ENCODE measurements around the gene PYCR2. TPM values are rescaled to one million over a fixed set of nuclear protein-coding genes. Genes with fewer than 3 reads are reported as not detected.

Gene PYCR2
- polyA plus RNA-seq, 1 donor from 2014 or later, result 51.5 TPM

DNA sequence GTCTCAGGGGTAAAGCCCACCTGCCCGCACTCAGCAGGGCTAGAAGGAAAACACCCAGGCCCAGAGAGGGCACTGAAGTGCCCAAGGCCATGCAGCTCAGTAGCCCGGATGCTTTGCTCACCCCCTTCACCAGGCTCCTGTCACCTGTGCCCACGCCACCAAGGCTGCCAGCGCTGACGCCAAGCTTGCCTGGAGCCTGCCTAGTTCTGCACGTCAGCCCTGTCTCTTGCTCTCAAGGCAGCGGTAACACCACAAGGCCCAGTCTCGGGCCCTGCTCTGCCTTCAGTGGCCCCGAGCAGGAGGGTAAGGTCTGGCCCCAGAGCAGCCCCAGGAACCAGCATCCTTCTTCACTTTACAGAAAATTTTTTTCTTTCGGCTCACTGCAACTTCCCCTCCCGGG lies 49.6 kb downstream of the PYCR2 start:
- H3K4me3 ChIP-seq (ENCODE audit: low read length), result no peak overlapping the region
- H3K9me2 ChIP-seq (ENCODE audit: insufficient read depth, low read length), result no peaks in the 10 kb centered on the region
- no peaks in the 10 kb centered on the region for H3K79me2 ChIP-seq (replicated peaks; ENCODE audit: insufficient read depth, low read length)
- H3F3A ChIP-seq (ENCODE audit: insufficient read depth, low read length, poor library complexity, severe bottlenecking), result no peaks in the 10 kb centered on the region
- no peaks in the 10 kb centered on the region for H4K20me1 ChIP-seq (ENCODE audit: insufficient read depth)
- no peaks in the 10 kb centered on the region for H3K36me3 ChIP-seq (ENCODE audit: insufficient read depth, low read length)
- no peak overlapping the region for H3K4me2 ChIP-seq (ENCODE audit: low read length)
- H3K9ac ChIP-seq (ENCODE audit: low read length), result no peak overlapping the region
- no peak for TF ChIP-seq RAD21 (conservative IDR thresholded peaks at IDR 0.05)
- TF ChIP-seq, protein P1, sequence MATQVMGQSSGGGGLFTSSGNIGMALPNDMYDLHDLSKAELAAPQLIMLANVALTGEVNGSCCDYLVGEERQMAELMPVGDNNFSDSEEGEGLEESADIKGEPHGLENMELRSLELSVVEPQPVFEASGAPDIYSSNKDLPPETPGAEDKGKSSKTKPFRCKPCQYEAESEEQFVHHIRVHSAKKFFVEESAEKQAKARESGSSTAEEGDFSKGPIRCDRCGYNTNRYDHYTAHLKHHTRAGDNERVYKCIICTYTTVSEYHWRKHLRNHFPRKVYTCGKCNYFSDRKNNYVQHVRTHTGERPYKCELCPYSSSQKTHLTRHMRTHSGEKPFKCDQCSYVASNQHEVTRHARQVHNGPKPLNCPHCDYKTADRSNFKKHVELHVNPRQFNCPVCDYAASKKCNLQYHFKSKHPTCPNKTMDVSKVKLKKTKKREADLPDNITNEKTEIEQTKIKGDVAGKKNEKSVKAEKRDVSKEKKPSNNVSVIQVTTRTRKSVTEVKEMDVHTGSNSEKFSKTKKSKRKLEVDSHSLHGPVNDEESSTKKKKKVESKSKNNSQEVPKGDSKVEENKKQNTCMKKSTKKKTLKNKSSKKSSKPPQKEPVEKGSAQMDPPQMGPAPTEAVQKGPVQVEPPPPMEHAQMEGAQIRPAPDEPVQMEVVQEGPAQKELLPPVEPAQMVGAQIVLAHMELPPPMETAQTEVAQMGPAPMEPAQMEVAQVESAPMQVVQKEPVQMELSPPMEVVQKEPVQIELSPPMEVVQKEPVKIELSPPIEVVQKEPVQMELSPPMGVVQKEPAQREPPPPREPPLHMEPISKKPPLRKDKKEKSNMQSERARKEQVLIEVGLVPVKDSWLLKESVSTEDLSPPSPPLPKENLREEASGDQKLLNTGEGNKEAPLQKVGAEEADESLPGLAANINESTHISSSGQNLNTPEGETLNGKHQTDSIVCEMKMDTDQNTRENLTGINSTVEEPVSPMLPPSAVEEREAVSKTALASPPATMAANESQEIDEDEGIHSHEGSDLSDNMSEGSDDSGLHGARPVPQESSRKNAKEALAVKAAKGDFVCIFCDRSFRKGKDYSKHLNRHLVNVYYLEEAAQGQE (IDR thresholded peaks at IDR 0.05; ENCODE audit: borderline replicate concordance), result no peak
- no peak for TF ChIP-seq EZH2 (IDR thresholded peaks at IDR 0.05; ENCODE audit: borderline replicate concordance, insufficient read depth, low read length, poor library complexity, severe bottlenecking)
- TF ChIP-seq, protein P2, sequence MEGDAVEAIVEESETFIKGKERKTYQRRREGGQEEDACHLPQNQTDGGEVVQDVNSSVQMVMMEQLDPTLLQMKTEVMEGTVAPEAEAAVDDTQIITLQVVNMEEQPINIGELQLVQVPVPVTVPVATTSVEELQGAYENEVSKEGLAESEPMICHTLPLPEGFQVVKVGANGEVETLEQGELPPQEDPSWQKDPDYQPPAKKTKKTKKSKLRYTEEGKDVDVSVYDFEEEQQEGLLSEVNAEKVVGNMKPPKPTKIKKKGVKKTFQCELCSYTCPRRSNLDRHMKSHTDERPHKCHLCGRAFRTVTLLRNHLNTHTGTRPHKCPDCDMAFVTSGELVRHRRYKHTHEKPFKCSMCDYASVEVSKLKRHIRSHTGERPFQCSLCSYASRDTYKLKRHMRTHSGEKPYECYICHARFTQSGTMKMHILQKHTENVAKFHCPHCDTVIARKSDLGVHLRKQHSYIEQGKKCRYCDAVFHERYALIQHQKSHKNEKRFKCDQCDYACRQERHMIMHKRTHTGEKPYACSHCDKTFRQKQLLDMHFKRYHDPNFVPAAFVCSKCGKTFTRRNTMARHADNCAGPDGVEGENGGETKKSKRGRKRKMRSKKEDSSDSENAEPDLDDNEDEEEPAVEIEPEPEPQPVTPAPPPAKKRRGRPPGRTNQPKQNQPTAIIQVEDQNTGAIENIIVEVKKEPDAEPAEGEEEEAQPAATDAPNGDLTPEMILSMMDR (IDR thresholded peaks at IDR 0.05; ENCODE audit: poor library complexity, severe bottlenecking), result no peak
- no peak for TF ChIP-seq EP300 (conservative IDR thresholded peaks at IDR 0.05; ENCODE audit: poor library complexity, severe bottlenecking)
- TF ChIP-seq POLR2AphosphoS5 (IDR thresholded peaks at IDR 0.05), result no peak
- TF ChIP-seq MXI1 (conservative IDR thresholded peaks at IDR 0.05; ENCODE audit: poor library complexity, severe bottlenecking), result no peak
- no peak for TF ChIP-seq TAF1 (IDR thresholded peaks at IDR 0.05; ENCODE audit: low read depth)
- no peak for TF ChIP-seq SMC3 (conservative IDR thresholded peaks at IDR 0.05; ENCODE audit: poor library complexity)
- H2AFZ ChIP-seq (ENCODE audit: low read depth, low read length), result no peak overlapping the region
- no peaks in the 10 kb centered on the region for H3K27me3 ChIP-seq (ENCODE audit: insufficient read depth, low read depth, low read length)
- no peaks in the 10 kb centered on the region for H3K9me3 ChIP-seq (ENCODE audit: low read length)
- H3K27ac ChIP-seq (ENCODE audit: low read length), result no peak overlapping the region

DNA sequence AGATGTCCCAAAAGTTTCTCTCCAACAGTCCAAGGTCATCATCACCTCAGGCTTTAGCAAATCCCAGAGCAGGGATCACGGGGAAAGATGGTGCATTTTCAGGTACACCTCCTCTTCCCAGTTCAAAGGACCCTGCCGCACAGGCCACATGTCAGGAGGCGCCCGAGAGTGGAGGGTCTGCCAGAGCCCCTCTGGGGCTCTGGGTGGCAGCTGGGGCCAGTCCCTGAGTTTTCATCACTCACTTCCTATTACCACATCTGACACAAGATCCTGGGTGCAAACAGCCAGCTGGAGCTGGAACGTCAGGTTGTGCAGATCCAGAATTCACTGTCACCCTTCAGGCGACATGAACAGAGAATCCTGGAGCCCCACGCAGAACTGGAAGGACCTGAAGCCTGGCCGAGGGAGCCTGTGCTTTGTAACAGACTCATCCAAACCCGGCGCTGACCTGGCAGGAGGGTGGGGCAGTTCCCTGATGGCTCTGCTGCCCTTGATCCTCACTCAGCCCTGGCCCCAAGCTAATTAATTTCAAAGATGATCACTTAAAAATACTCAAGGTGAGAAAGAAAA lies 50.7 kb downstream of the PYCR2 start:
- Histone ChIP-seq H2AFZ (ENCODE audit: low read depth, low read length) (no peak overlapping the region), H3K79me2 (replicated peaks; ENCODE audit: insufficient read depth, low read length) (no peaks in the 10 kb centered on the region), H3K27ac (ENCODE audit: low read length) (no peak overlapping the region), H4K20me1 (ENCODE audit: insufficient read depth) (no peaks in the 10 kb centered on the region), H3K4me3 (ENCODE audit: low read length) (no peak overlapping the region), H3K36me3 (ENCODE audit: insufficient read depth, low read length) (no peaks in the 10 kb centered on the region), H3K9me2 (ENCODE audit: insufficient read depth, low read length) (no peaks in the 10 kb centered on the region), H3K9ac (ENCODE audit: low read length) (no peak overlapping the region), H3K9me3 (ENCODE audit: low read length) (no peaks in the 10 kb centered on the region), H3F3A (ENCODE audit: insufficient read depth, low read length, poor library complexity, severe bottlenecking) (no peaks in the 10 kb centered on the region), H3K27me3 (ENCODE audit: insufficient read depth, low read depth, low read length) (no peaks in the 10 kb centered on the region), H3K4me2 (ENCODE audit: low read length) (no peak overlapping the region)
- TF ChIP-seq RAD21 (conservative IDR thresholded peaks at IDR 0.05), result no peak
- TF ChIP-seq, protein P1 (IDR thresholded peaks at IDR 0.05; ENCODE audit: borderline replicate concordance), result no peak
- no peak for TF ChIP-seq SMC3 (conservative IDR thresholded peaks at IDR 0.05; ENCODE audit: poor library complexity)
- no peak for TF ChIP-seq TAF1 (IDR thresholded peaks at IDR 0.05; ENCODE audit: low read depth)
- TF ChIP-seq EZH2 (IDR thresholded peaks at IDR 0.05; ENCODE audit: borderline replicate concordance, insufficient read depth, low read length, poor library complexity, severe bottlenecking), result no peak
- TF ChIP-seq EP300 (conservative IDR thresholded peaks at IDR 0.05; ENCODE audit: poor library complexity, severe bottlenecking), result no peak
- TF ChIP-seq, protein P2 (IDR thresholded peaks at IDR 0.05; ENCODE audit: poor library complexity, severe bottlenecking), result no peak
- TF ChIP-seq POLR2AphosphoS5 (IDR thresholded peaks at IDR 0.05), result no peak
- no peak for TF ChIP-seq MXI1 (conservative IDR thresholded peaks at IDR 0.05; ENCODE audit: poor library complexity, severe bottlenecking)

All from neural cell (in vitro differentiated cells).